Measurements from ENCODE around the gene VTA1. TPM values are rescaled to one million over a fixed set of nuclear protein-coding genes. Genes with fewer than 3 reads are reported as not detected.
"Not testable (repeated sequence)": the region's sequence is repeated elsewhere in the genome, so short reads cannot be mapped to it uniquely, and the experiment has no call there.

Gene VTA1
- total and polyA plus RNA-seq, 10 donors = 16.2 to 53.2 (median 30.6) TPM

DNA sequence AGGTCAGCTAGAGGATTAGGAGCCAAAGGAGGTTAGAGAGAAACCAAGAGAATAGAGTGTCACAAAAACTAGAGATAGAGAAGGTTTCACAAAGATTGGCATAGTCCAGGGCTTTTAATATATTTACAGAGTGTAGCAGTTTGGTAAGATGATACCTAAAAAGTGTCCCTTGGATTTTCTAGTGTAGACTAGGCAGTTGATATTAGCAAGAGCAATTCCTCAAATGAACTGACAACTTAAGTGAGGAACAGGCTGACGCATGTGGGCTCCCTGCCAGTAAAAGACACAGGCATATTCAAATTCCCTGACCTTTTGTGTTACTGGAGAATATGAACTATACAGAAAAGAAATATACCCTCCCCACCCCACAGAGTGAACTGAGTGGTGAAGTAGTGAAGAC lies 40.1 kb downstream of the VTA1 start:
- no peaks in the 10 kb centered on the region for H3K27me3 ChIP-seq (replicated peaks in 1 of 7)
- peaks cover 0 to 45% (median 13%) of the 10 kb centered on the region in 6 donors for H3K36me3 ChIP-seq
- no peaks in the 10 kb centered on the region for H3K9me3 ChIP-seq
- peaks cover 6 to 36% (median 23%) of the 10 kb centered on the region in 6 donors for H3K4me1 ChIP-seq
- peak overlapping the region in 7 of 8 donors; percentile 6 to 67 (median 45) for H3K27ac ChIP-seq
- 30 to 58% (median 55%) methylated on average over 1 of the region's 1 CpG for WGBS, 5 donors
- peak; percentile 67 for DNase-seq
- intact Hi-C loops (cut with DNase I; ENCODE audit: low total_unique reads) = no loop called here
- TF ChIP-seq POLR2AphosphoS5 (IDR thresholded peaks at IDR 0.05) (no peak), POLR2A (IDR thresholded peaks at IDR 0.05) (no peak)
- TF ChIP-seq, protein P1, sequence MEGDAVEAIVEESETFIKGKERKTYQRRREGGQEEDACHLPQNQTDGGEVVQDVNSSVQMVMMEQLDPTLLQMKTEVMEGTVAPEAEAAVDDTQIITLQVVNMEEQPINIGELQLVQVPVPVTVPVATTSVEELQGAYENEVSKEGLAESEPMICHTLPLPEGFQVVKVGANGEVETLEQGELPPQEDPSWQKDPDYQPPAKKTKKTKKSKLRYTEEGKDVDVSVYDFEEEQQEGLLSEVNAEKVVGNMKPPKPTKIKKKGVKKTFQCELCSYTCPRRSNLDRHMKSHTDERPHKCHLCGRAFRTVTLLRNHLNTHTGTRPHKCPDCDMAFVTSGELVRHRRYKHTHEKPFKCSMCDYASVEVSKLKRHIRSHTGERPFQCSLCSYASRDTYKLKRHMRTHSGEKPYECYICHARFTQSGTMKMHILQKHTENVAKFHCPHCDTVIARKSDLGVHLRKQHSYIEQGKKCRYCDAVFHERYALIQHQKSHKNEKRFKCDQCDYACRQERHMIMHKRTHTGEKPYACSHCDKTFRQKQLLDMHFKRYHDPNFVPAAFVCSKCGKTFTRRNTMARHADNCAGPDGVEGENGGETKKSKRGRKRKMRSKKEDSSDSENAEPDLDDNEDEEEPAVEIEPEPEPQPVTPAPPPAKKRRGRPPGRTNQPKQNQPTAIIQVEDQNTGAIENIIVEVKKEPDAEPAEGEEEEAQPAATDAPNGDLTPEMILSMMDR (IDR thresholded peaks at IDR 0.05 in 8 of 11, conservative IDR thresholded peaks at IDR 0.05 in 3 of 11) = no peak
- no peak overlapping the region for H3K4me3 ChIP-seq

DNA sequence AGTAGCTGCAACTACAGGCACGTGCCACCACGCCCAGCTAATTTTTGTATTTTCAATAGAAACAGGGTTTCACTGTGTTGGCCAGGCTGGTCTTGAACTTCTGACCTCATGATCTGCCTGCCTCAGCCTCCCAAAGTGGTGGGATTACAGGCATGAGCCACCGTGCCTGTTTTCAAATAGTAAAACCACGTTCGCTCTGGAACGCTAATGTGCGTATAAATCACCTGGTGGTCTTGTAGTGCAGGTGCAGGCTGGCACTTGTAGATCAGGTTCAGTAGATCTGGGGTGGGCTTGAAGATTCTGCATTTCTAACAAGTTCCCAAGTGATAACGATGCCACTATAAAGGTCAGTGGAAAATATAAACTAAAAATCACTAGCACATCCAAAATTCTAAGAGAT lies 41.3 kb downstream of the VTA1 start:
- H3K27me3 ChIP-seq (replicated peaks in 1 of 7); H3K4me3 ChIP-seq; DNase-seq; H3K9me3 ChIP-seq; intact Hi-C loops (cut with DNase I; ENCODE audit: low total_unique reads): not testable (repeated sequence)
- H3K27ac ChIP-seq = peak overlapping the region in 5 of 8 donors; percentile 26 to 67 (median 52)
- 96 to 98% (median 97%) methylated on average over 8 of the region's 8 CpGs for WGBS, 5 donors
- H3K4me1 ChIP-seq = peaks cover 6 to 33% (median 21%) of the 10 kb centered on the region in 6 donors
- H3K36me3 ChIP-seq = peaks cover 0 to 43% (median 13%) of the 10 kb centered on the region in 6 donors

DNA sequence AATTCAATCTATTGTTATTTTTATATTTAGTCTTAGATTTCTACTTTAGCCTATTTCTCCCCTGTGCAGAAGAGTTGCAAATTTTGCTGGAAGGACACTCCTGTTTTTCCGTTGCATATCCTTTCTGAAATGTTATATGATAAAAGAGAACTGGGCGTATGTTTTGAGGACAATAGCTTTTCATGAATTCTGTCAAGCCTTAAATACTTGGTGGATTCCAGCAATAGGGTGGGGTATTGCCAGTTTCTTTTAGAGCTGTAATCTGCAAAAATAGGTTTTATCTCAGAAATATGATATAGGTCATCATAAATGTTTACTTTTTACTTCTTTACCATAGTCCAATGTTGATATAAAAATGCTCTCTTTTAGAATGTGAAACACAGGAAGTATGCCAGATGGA lies 42.0 kb downstream of the VTA1 start:
- no peak for DNase-seq
- no peaks in the 10 kb centered on the region for H3K9me3 ChIP-seq
- H3K36me3 ChIP-seq = peaks cover 0 to 46% (median 13%) of the 10 kb centered on the region in 6 donors
- H3K27ac ChIP-seq = peak overlapping the region in 6 of 8 donors; percentile 1 to 67 (median 41)
- no peak overlapping the region for H3K4me3 ChIP-seq
- 70 to 86% (median 79%) methylated on average over 2 of the region's 2 CpGs for WGBS, 5 donors
- H3K4me1 ChIP-seq = peaks cover under 1 to 27% (median 16%) of the 10 kb centered on the region in 6 donors
- H3K27me3 ChIP-seq (replicated peaks in 1 of 7) = no peaks in the 10 kb centered on the region
- intact Hi-C loops (cut with DNase I; ENCODE audit: low total_unique reads) = no loop called here
- TF ChIP-seq POLR2AphosphoS5 (IDR thresholded peaks at IDR 0.05) = no peak
- TF ChIP-seq, protein P1 (IDR thresholded peaks at IDR 0.05 in 8 of 11, conservative IDR thresholded peaks at IDR 0.05 in 3 of 11) = no peak
- TF ChIP-seq POLR2A (IDR thresholded peaks at IDR 0.05) = no peak

DNA sequence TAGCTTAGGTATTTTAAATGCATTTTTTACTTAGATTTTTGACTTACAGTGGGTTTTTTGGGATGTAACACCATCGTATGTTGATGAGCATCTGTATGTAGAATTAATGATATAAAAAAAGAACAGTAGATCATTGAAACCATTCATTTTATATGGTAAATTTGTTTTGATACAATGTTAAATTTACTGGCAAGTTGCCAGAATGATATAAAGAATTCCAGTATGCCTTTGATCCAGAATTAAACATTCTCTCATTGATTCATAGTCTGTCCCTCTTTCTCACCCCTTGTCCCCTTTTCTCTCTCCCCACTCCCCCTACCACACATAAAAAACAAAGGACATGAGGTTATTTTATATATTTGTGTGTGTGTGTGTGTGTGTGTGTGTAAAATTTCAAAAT lies 45.3 kb downstream of the VTA1 start:
- no peaks in the 10 kb centered on the region for H3K27me3 ChIP-seq (replicated peaks in 1 of 7)
- H3K4me1 ChIP-seq = peaks cover 0 to 20% (median 10%) of the 10 kb centered on the region in 6 donors
- TF ChIP-seq POLR2A (IDR thresholded peaks at IDR 0.05) (no peak), POLR2AphosphoS5 (IDR thresholded peaks at IDR 0.05) (no peak)
- TF ChIP-seq, protein P1 (IDR thresholded peaks at IDR 0.05 in 8 of 11, conservative IDR thresholded peaks at IDR 0.05 in 3 of 11) = no peak
- no peak overlapping the region for H3K4me3 ChIP-seq
- H3K36me3 ChIP-seq = peaks cover 0 to 46% (median 13%) of the 10 kb centered on the region in 6 donors
- intact Hi-C loops (cut with DNase I; ENCODE audit: low total_unique reads) = no loop called here
- no peak overlapping the region for H3K27ac ChIP-seq
- no peak for DNase-seq
- no peaks in the 10 kb centered on the region for H3K9me3 ChIP-seq
- WGBS, 5 donors = 96 to 100% (median 97%) methylated on average over 1 of the region's 1 CpG

DNA sequence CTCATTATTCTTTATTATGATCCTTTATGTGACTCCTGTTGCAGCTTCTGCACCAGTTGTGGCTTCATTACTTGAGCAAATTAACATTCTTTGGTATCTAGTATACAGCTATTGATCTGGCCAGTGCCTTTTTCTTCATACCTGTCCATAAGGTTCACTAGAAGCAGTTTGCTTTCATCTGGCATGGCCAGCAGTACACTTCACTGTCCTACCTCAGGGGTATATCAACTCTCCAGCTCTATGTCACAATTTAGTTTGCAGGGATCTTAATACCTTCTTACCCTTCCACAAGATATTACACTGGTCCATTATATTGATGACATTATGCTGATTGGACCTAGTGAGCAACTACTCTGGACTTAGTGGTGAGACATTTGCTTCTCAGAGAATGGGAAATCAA lies 46.6 kb downstream of the VTA1 start:
- no peak for DNase-seq
- Histone ChIP-seq H3K36me3 (peaks cover 0 to 48% (median 16%) of the 10 kb centered on the region in 6 donors), H3K27ac (no peak overlapping the region), H3K9me3 (no peaks in the 10 kb centered on the region), H3K27me3 (replicated peaks in 1 of 7) (no peaks in the 10 kb centered on the region), H3K4me3 (no peak overlapping the region), H3K4me1 (peaks cover 0 to 16% (median 7%) of the 10 kb centered on the region in 6 donors)
- TF ChIP-seq POLR2AphosphoS5 (IDR thresholded peaks at IDR 0.05) = no peak
- TF ChIP-seq, protein P1 (IDR thresholded peaks at IDR 0.05 in 8 of 11, conservative IDR thresholded peaks at IDR 0.05 in 3 of 11) = no peak
- TF ChIP-seq POLR2A (IDR thresholded peaks at IDR 0.05) = no peak
- intact Hi-C loops (cut with DNase I; ENCODE audit: low total_unique reads) = no loop called here
